ENCODE data around the gene GNAO1. TPM values are rescaled to one million over a fixed set of nuclear protein-coding genes. Genes with fewer than 3 reads are reported as not detected.

The GNAO1 gene
- polyA plus RNA-seq, 1 experiment: 0.01 TPM

DNA sequence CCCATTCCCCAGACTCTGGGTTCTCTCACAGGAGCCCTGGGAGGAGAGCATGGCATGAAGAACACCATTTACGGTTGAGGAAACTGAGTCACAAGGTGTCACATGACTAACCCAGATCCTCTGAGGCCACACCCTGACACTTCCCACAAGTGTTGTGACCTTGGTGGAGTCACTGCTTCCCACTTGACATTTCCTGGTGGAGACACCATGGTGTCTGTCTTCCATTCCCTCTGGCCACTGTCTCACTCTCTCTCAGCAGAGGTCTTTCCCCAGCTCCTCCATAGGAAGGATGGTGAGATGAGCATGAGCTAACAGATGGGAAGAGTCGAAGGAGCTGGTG is 116.2 kb downstream of the GNAO1 start:
- no peak for DNase-seq (ENCODE audit: low read depth, low spot score)
- TF ChIP-seq, protein P1, sequence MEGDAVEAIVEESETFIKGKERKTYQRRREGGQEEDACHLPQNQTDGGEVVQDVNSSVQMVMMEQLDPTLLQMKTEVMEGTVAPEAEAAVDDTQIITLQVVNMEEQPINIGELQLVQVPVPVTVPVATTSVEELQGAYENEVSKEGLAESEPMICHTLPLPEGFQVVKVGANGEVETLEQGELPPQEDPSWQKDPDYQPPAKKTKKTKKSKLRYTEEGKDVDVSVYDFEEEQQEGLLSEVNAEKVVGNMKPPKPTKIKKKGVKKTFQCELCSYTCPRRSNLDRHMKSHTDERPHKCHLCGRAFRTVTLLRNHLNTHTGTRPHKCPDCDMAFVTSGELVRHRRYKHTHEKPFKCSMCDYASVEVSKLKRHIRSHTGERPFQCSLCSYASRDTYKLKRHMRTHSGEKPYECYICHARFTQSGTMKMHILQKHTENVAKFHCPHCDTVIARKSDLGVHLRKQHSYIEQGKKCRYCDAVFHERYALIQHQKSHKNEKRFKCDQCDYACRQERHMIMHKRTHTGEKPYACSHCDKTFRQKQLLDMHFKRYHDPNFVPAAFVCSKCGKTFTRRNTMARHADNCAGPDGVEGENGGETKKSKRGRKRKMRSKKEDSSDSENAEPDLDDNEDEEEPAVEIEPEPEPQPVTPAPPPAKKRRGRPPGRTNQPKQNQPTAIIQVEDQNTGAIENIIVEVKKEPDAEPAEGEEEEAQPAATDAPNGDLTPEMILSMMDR (IDR thresholded peaks at IDR 0.05; ENCODE audit: low read depth, low read length): no peak
- POLR2A ChIA-PET: no interaction called here
- CTCF ChIA-PET: interaction anchor here (5.2 kb wide), 1 partner anchor 11 kb away, joined by 35 read pairs; no protein-coding TSS in a partner anchor
- Histone ChIP-seq H3K27ac (ENCODE audit: low read depth, low read length) (no peak overlapping the region), H3K4me3 (ENCODE audit: low read depth, low read length) (no peak overlapping the region), H3K27me3 (ENCODE audit: control insufficient read depth, insufficient read depth, low read length) (peaks cover 19% of the 10 kb centered on the region), H3K9me3 (ENCODE audit: control insufficient read depth, insufficient read depth, low read length) (no peaks in the 10 kb centered on the region; the same call in 1 of the 2 replicates)

DNA sequence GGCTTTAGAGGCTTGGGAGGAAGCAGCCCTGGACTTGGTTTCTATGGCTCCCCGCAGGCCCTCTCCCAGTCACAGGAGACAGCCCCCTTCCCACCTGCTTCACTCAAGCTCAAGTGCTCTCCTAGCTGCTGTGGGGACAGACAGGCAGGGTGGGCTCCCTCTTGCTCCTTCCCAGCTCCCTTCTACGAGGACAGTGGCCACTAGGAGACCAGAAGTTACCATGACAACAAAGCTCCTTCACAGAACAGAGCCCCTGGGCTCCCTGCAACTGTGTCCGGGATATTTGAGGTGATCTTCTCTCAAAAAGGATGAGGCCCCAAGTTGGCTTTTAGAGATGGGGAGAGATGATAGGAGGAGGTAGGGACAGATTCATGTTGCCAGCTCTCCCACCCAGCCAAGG is 117.7 kb downstream of the GNAO1 start:
- Histone ChIP-seq H3K9me3 (ENCODE audit: control insufficient read depth, insufficient read depth, low read length) (no peaks in the 10 kb centered on the region; the same call in 1 of the 2 replicates), H3K4me3 (ENCODE audit: low read depth, low read length) (no peak overlapping the region), H3K27me3 (ENCODE audit: control insufficient read depth, insufficient read depth, low read length) (peaks cover 15% of the 10 kb centered on the region), H3K27ac (ENCODE audit: low read depth, low read length) (no peak overlapping the region)
- DNase-seq (ENCODE audit: low read depth, low spot score): no peak
- TF ChIP-seq, protein P1 (IDR thresholded peaks at IDR 0.05; ENCODE audit: low read depth, low read length): no peak
- CTCF ChIA-PET: interaction anchor here (5.2 kb wide), 1 partner anchor 10 kb away, joined by 35 read pairs; no protein-coding TSS in a partner anchor
- POLR2A ChIA-PET: interaction anchor here (1.0 kb wide), 1 partner anchor 14 kb away, joined by 3 read pairs; no protein-coding TSS in a partner anchor

DNA sequence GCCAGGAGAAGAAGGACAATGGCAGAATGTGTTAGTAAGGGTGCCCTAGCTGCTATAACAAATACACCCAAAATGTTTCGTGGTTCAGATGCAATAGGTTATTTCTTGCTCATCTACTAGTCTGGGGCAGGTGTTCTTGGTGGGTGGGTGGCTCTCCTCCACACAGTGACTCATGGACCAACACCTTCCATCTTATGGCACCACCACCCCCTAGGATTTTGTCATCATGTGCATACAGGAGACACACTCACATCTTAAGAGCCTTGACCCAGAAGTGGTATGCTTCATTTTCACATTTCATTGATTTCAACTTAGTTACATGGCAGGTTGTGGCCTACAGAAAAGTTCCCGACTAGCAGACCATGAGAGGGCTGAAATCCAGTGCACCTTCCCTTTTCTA is 119.4 kb downstream of the GNAO1 start:
- no peak for DNase-seq (ENCODE audit: low read depth, low spot score)
- TF ChIP-seq, protein P1 (IDR thresholded peaks at IDR 0.05; ENCODE audit: low read depth, low read length): no peak

DNA sequence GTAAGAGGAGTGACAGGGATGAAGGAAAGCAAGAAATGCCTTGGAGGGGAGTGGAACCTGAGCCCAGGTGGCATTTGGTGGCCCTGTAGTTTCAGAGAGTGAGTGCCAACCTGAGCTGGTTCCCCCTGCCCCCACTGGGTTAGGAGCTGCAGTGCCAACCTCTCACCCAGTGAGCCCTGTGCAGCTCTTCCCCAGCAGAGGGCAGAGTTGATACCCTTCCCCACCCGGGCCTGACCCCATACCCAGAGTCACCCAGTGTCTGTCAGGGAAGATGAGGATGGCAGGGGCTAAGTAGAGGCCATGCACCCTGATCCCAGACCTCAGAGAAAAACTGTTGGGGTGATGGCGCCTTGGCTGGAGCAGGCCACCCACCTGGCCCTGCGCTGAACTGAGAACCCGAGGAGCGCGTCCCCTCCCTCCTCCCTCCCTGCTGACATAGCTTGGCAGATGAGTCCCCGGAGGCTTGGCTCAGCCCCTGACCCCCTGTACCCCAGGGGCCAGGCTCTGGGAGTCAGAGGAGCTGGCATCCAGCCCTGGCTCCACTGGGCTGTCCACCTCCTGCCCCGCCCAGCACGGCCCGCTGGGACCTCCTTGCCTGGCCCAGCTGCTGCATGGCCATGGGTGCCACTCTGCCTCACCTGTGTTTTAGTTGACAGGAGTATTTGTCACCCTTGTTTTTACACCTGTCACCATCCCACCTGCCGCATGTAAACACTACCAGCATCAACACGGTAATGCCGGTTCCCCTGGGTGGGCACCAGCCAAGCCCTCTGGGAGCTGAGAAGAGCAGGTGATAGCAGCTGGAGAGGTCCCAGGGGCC is 120.1 kb downstream of the GNAO1 start:
- ChIA-PET CTCF (interaction anchor here (0.8 kb wide), 1 partner anchor 45 kb away, joined by 3 read pairs; no protein-coding TSS in a partner anchor), POLR2A (no interaction called here)
- no peak overlapping the region for H3K27ac ChIP-seq (ENCODE audit: low read depth, low read length)
- H3K4me3 ChIP-seq (ENCODE audit: low read depth, low read length): no peak overlapping the region
- H3K27me3 ChIP-seq (ENCODE audit: control insufficient read depth, insufficient read depth, low read length): peaks cover 10% of the 10 kb centered on the region
- no peaks in the 10 kb centered on the region; the same call in 1 of the 2 replicates for H3K9me3 ChIP-seq (ENCODE audit: control insufficient read depth, insufficient read depth, low read length)
- TF ChIP-seq, protein P1 (IDR thresholded peaks at IDR 0.05; ENCODE audit: low read depth, low read length): no peak; the same call in 1 of the 2 replicates
- DNase-seq (ENCODE audit: low read depth, low spot score): no peak

More for the DNA sequence above, 119.4 kb downstream of the GNAO1 start:
- Histone ChIP-seq H3K9me3 (ENCODE audit: control insufficient read depth, insufficient read depth, low read length) (no peaks in the 10 kb centered on the region; the same call in 1 of the 2 replicates), H3K27ac (ENCODE audit: low read depth, low read length) (no peak overlapping the region), H3K4me3 (ENCODE audit: low read depth, low read length) (no peak overlapping the region), H3K27me3 (ENCODE audit: control insufficient read depth, insufficient read depth, low read length) (peaks cover 13% of the 10 kb centered on the region)
- ChIA-PET CTCF (interaction anchor here (0.8 to 5.2 kb wide), 2 partner anchors 8 to 46 kb away, joined by 3 to 35 read pairs; no protein-coding TSS in a partner anchor), POLR2A (no interaction called here)

DNA sequence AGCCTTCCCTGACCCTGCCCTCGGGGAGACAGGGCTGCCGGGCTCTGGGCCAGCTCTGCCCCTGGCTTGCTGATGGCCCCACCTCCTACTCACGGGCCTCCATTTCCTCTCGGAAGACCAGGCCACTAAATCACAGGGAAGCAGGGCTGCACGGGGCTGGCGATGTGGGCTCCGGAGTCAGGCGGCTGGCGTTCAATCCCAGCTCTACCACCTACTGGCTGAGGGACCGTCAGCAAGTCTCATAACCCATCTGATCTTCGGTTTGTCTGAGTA is 120.7 kb downstream of the GNAO1 start:
- H3K4me3 ChIP-seq (ENCODE audit: low read depth, low read length): no peak overlapping the region
- H3K27ac ChIP-seq (ENCODE audit: low read depth, low read length): no peak overlapping the region
- H3K9me3 ChIP-seq (ENCODE audit: control insufficient read depth, insufficient read depth, low read length): no peaks in the 10 kb centered on the region; the same call in 1 of the 2 replicates
- ChIA-PET POLR2A (no interaction called here), CTCF (no interaction called here)
- peaks cover 15% of the 10 kb centered on the region for H3K27me3 ChIP-seq (ENCODE audit: control insufficient read depth, insufficient read depth, low read length)
- no peak for DNase-seq (ENCODE audit: low read depth, low spot score)
- TF ChIP-seq, protein P1 (IDR thresholded peaks at IDR 0.05; ENCODE audit: low read depth, low read length): no peak

All from AG04450 (cell line).